ENCODE results near the gene RPS6KL1.

RPS6KL1 gene

DNA sequence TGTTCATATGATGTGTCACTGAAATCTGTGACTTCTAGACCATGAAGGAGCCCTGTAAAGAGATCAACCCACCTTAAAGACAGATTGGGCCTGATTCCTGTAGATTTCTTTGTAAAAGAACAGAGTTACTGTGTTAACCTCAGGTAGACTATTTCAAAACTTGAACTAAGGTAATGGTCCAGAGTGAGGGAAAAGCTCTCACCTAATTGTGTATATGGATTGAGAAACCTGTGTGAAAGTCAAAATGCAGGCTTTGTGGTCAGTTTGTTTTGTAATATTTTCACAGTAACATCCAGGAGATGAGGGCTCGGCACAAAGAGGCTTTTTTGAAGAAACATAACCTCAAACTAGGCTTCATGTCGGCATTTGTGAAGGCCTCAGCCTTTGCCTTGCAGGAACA lies 25.0 kb downstream of the RPS6KL1 start:
- Mint-ChIP-seq H3K27ac (no peak overlapping the region), H3K9me3 (no peaks in the 10 kb centered on the region), H3K27me3 (no peaks in the 10 kb centered on the region), H3K4me1 (peaks cover 4% of the 10 kb centered on the region), H3K4me3 (no peak overlapping the region), H3K36me3 (peaks cover 29% of the 10 kb centered on the region)

DNA sequence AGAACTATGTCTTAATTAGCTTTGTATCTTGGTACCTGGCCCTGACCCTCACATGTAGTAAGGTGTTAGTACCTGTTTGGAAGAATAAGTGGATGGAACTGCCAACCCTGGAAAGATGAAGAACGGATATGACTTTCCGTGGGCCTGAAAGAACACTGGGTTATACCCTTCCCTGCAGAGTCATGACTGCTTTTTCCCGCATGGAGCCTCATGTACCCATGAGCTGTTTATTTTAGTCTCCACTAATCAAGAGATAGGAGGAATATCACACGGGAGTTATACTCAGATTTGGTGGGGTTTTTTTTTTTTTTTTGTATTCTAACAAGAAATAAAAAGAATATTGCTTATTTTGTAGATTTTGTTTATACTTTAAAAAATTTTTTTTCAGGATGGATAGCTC lies 25.4 kb downstream of the RPS6KL1 start:
- Mint-ChIP-seq H3K36me3 (peaks cover 26% of the 10 kb centered on the region), H3K27ac (no peak overlapping the region), H3K27me3 (no peaks in the 10 kb centered on the region), H3K4me1 (peaks cover 4% of the 10 kb centered on the region), H3K4me3 (no peak overlapping the region), H3K9me3 (no peaks in the 10 kb centered on the region)

GRCh38 chr14:74896400-74896799 lies 26.7 kb downstream of the RPS6KL1 start:
- Mint-ChIP-seq H3K27me3 (no peaks in the 10 kb centered on the region), H3K36me3 (peaks cover 26% of the 10 kb centered on the region), H3K9me3 (no peaks in the 10 kb centered on the region), H3K27ac (no peak overlapping the region), H3K4me1 (peaks cover 4% of the 10 kb centered on the region), H3K4me3 (no peak overlapping the region)

DNA sequence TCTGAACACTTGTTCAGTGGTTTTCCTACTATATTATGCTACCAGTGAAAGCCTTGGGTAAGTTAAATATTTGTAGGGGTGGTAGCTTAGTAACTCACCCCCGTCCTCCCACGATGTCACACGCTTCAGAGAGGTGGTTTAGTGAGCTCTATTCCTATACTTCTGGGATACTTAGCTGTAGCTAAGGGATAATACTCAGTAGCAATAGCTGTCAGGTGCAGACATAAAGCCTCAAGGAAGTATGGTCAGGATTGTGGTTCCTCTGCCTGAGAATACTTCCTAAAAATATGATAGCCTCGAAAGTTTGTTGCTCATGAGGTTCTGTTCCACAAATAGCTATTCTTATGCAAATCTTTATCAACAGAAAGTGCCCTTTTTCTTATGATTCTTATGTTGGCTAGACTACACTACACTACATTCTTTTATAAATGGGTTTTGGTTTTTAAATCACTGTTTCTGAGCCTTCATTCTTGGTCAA lies 29.4 kb downstream of the RPS6KL1 start:
- Mint-ChIP-seq H3K36me3 (peaks cover 13% of the 10 kb centered on the region), H3K27me3 (no peaks in the 10 kb centered on the region), H3K27ac (peak overlapping the region; percentile 65), H3K4me3 (no peak overlapping the region), H3K4me1 (peaks cover 7% of the 10 kb centered on the region), H3K9me3 (no peaks in the 10 kb centered on the region)

DNA sequence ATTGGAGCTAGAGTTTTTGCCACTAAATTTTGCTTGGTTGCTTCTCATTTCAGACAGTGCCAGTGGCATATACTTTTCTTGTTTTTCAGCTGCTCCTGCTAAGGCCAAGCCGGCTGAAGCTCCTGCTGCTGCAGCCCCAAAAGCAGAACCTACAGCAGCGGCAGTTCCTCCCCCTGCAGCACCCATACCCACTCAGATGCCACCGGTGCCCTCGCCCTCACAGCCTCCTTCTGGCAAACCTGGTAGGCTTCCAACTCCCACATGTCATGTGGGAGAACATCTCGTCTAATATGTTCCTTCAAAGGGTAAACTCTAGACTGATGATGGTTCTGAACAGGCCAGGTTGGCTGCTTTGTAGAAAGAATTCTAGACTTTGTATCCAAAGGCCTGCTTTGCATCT lies 30.3 kb downstream of the RPS6KL1 start:
- H3K4me1 Mint-ChIP-seq, result peaks cover 13% of the 10 kb centered on the region
- no peaks in the 10 kb centered on the region for H3K9me3 Mint-ChIP-seq
- H3K36me3 Mint-ChIP-seq, result peaks cover 12% of the 10 kb centered on the region
- no peak overlapping the region for H3K4me3 Mint-ChIP-seq
- no peak overlapping the region for H3K27ac Mint-ChIP-seq
- H3K27me3 Mint-ChIP-seq, result no peaks in the 10 kb centered on the region

GRCh38 chr14:74891870-74892269 lies 31.2 kb downstream of the RPS6KL1 start:
- no peaks in the 10 kb centered on the region for H3K9me3 Mint-ChIP-seq
- no peak overlapping the region for H3K4me3 Mint-ChIP-seq
- H3K27ac Mint-ChIP-seq, result no peak overlapping the region
- no peaks in the 10 kb centered on the region for H3K27me3 Mint-ChIP-seq
- peaks cover 10% of the 10 kb centered on the region for H3K36me3 Mint-ChIP-seq
- H3K4me1 Mint-ChIP-seq, result peaks cover 17% of the 10 kb centered on the region

DNA sequence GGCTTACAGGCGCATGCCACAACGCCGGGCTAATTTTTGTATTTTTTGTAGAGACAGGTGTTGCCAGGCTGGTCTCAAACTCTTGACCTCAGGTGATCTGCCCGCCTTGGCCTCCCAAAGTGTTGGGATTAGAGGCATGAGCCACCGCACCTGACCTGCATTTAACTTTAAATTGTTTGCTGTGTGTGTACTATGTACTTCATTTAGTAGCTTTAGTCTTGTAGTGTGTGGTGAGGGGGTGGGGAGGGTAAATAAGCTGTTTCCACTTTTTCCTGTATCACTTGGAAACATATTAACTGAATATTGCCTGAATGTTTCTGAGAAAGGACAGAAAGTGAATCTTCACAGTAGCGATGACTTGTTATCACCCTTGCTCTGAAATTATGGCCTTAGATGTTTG lies 32.8 kb downstream of the RPS6KL1 start:
- peaks cover 7% of the 10 kb centered on the region for H3K36me3 Mint-ChIP-seq
- H3K27ac Mint-ChIP-seq, result no peak overlapping the region
- peaks cover 30% of the 10 kb centered on the region for H3K4me1 Mint-ChIP-seq
- no peaks in the 10 kb centered on the region for H3K27me3 Mint-ChIP-seq
- no peak overlapping the region for H3K4me3 Mint-ChIP-seq
- H3K9me3 Mint-ChIP-seq, result no peaks in the 10 kb centered on the region

- H3K4me3 Mint-ChIP-seq, result no peak overlapping the region
- H3K9me3 Mint-ChIP-seq, result no peaks in the 10 kb centered on the region
- H3K4me1 Mint-ChIP-seq, result peaks cover 46% of the 10 kb centered on the region
- H3K36me3 Mint-ChIP-seq, result peaks cover 4% of the 10 kb centered on the region
- peak overlapping the region; percentile 30 for H3K27ac Mint-ChIP-seq
- no peaks in the 10 kb centered on the region for H3K27me3 Mint-ChIP-seq
These were observed 34.6 kb downstream of the RPS6KL1 start for GRCh38 chr14:74888164-74889158.

- Mint-ChIP-seq H3K36me3 (peaks cover 11% of the 10 kb centered on the region), H3K9me3 (no peaks in the 10 kb centered on the region), H3K27me3 (no peaks in the 10 kb centered on the region), H3K4me3 (peak overlapping the region; percentile 0), H3K4me1 (peaks cover 62% of the 10 kb centered on the region), H3K27ac (no peak overlapping the region)
These were observed 37.1 kb downstream of the RPS6KL1 start for GRCh38 chr14:74886001-74886400.

- Mint-ChIP-seq H3K27me3 (no peaks in the 10 kb centered on the region), H3K4me1 (peaks cover 67% of the 10 kb centered on the region), H3K4me3 (peak overlapping the region; percentile 100), H3K9me3 (no peaks in the 10 kb centered on the region), H3K36me3 (peaks cover 11% of the 10 kb centered on the region), H3K27ac (peak overlapping the region; percentile 99)
These were observed 40.7 kb downstream of the RPS6KL1 start for GRCh38 chr14:74882103-74882920.

DNA sequence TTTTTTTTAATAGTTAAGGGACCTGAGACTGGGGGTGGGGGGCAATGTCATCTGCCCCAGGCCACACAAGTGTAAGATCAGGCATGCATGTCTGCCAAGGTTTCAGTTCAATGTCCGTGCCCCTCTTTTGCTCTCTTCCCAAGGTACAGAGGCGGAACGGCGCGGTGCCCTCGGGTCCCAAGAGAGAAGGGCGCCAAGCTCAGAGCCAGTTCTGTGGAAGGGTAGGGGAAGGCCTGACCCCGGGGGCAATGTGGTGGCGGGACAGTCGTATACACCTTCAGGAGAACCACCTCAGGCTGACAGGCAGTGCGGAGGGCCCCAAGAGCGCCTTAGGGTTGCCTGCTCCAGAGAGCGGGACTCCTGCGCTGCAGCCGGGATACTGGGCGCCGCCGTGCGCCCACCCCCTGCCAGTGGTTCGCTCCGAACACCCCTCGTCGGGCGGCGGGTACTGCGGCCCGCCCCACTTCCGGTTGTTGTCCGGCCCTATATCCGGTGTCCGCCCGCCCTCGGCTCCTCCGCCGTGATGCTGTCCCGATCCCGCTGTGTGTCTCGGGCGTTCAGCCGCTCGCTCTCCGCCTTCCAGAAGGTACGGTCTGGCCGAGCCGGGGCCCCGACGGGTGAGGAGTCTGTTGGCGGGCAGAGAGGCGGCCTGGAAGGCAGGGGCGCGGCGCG lies 41.5 kb downstream of the RPS6KL1 start, which contains the start of gene DLST:
DLST (plus strand) TSS at position 486 of the 672 bp plus-strand sequence; CDS start at position 524, 38 bp downstream.
- Mint-ChIP-seq H3K27ac (peak within 1 kb of the TSS; percentile 99), H3K4me1 (peaks cover 68% of the 10 kb centered on the region), H3K27me3 (no peaks in the 10 kb centered on the region), H3K9me3 (no peaks in the 10 kb centered on the region), H3K36me3 (peaks cover 11% of the 10 kb centered on the region), H3K4me3 (peak within 1 kb of the TSS; percentile 100)

- Mint-ChIP-seq H3K4me1 (peaks cover 62% of the 10 kb centered on the region), H3K9me3 (no peaks in the 10 kb centered on the region), H3K4me3 (peak overlapping the region; percentile 43), H3K27me3 (no peaks in the 10 kb centered on the region), H3K27ac (peak overlapping the region; percentile 14), H3K36me3 (peaks cover 10% of the 10 kb centered on the region)
These were observed 43.5 kb downstream of the RPS6KL1 start for GRCh38 chr14:74879427-74880182.

DNA sequence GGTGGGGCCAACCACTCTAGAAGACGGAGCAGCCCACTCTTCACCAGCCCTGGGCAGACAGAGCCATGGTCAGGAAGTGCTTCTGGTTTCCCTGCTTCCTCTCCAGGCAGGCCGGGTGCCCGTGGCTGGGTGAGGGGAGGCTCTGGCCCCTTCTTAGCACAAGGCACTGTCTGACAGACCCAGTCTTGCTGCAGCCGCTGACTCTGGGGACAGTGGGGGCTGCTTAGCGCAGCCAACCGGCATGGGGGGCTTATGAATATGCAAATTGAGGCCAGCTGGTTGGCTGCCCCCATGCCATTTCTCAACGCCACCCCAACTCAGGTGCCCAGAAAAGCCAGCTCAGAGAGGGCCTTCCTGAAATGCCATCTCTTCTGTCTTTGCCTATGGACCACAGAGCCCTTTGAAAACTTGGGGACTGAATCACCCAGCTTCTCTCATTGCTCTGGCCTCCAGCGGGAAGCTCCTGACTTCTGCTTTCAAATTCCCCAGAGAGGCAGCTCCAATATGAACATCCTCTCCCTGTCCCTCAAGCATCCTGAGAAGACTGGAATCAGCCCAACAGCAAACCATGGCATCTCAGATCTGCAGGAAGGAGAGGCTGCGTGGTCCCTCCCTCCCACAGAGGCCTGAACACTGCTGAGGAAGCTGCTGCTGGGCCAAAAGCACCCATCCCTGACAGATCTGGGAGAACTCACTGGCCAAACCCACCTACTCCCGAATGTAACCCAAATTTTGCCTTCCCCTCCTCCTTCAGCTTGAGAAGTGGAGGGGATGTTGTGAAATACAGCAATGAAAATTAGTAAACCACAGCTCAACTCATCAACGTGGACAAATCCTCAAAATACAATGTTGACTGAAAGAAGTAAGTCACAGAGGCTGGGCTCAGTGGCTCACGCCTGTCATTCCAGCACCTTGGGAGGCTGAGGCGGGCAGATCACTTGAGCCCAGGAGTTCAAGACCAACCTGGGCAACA lies 46.8 kb downstream of the RPS6KL1 start, which contains the start of gene PROX2:
PROX2 (minus strand) TSS at position 205 of the 973 bp plus-strand sequence. CDS start 12,311 bp downstream, outside the sequence.
- H3K36me3 Mint-ChIP-seq, result no peaks in the 10 kb centered on the region
- H3K27ac Mint-ChIP-seq, result peak within 1 kb of the TSS; percentile 30
- H3K27me3 Mint-ChIP-seq, result no peaks in the 10 kb centered on the region
- peak within 1 kb of the TSS; percentile 56 for H3K4me3 Mint-ChIP-seq
- peaks cover 36% of the 10 kb centered on the region for H3K4me1 Mint-ChIP-seq
- no peaks in the 10 kb centered on the region for H3K9me3 Mint-ChIP-seq

Measured in activated naive CD4-positive, alpha-beta T cell treated with anti-CD3 and anti-CD28 coated beads, Interleukin-2, amount 50 U/mL, for 24 hours (primary cell).